ENCODE data around the gene TOPORS. TPM values are rescaled to one million over a fixed set of nuclear protein-coding genes. Genes with fewer than 3 reads are reported as not detected.
"Not testable (repeated sequence)": the region's sequence is repeated elsewhere in the genome, so short reads cannot be mapped to it uniquely, and the experiment has no call there.

TOPORS gene
- polyA plus RNA-seq, 3 donors, result 5.9 to 12.9 (median 9.2) TPM

DNA sequence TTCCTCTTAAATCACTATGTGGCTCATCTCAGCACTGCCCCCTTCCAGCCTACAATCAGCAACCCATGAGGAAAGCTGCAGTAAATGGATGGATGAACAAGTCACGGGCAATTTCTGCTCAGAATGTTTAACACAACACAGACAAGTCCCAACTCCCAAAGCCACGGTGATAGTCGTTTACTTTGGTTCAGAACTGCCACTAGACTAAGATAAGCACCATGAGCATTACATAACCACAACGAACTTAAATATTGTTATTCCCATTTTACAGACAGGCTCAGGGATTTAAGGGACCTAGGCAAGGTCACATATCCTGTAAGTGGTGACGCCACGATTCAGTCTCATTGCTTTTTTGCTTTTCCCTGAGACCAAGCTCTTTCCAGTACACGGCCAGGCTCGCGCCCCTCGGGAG is 2.2 kb downstream of the TOPORS start:
- H3K27ac ChIP-seq (ENCODE audit: low read depth in 1 of 2, low read length in 2 of 2), result peak overlapping the region; percentile 41 to 92
- 4% methylated on average over 5 of the region's 10 CpGs for WGBS (ENCODE audit: insufficient coverage)
- peaks cover 11 to 28% of the 10 kb centered on the region in 2 donors for H3K4me1 ChIP-seq (ENCODE audit: control insufficient read depth in 1 of 2, insufficient read depth in 2 of 2, low read length in 2 of 2)
- H3K9me3 ChIP-seq (replicated peaks in 1 of 2; ENCODE audit: control insufficient read depth in 1 of 2, insufficient read depth in 1 of 2, low read length in 2 of 2), result no peaks in the 10 kb centered on the region
- Mint-ChIP-seq H3K27me3 (ENCODE audit: low read depth in 3 of 3) (no peaks in the 10 kb centered on the region), H3K9me3 (peaks cover 0 to 2% (median 0%) of the 10 kb centered on the region in 7 donors), H3K4me1 (peaks cover 21% of the 10 kb centered on the region), H3K4me3 (peak overlapping the region; percentile 83 to 84), H3K36me3 (peaks cover 14 to 24% of the 10 kb centered on the region in 2 donors), H3K27ac (peak overlapping the region in 6 of 7 donors; percentile 14 to 73 (median 58))
- peak overlapping the region; percentile 96 for H3K4me2 ChIP-seq (replicated peaks; ENCODE audit: extremely low read depth, low read length, poor library complexity, severe bottlenecking)
- H4K20me1 ChIP-seq (ENCODE audit: insufficient read depth, low read length), result peaks cover 52% of the 10 kb centered on the region
- peaks cover 3 to 7% of the 10 kb centered on the region in 2 donors for H3K36me3 ChIP-seq (replicated peaks in 1 of 2; ENCODE audit: control insufficient read depth in 1 of 2, insufficient read depth in 2 of 2, low read length in 2 of 2)
- H2AFZ ChIP-seq (ENCODE audit: insufficient read depth, low read depth, low read length, poor library complexity, severe bottlenecking), result peak overlapping the region; percentile 86
- no peaks in the 10 kb centered on the region for H3K27me3 ChIP-seq (ENCODE audit: control insufficient read depth in 2 of 2, insufficient read depth in 2 of 2, low read length in 2 of 2)
- H3K4me3 ChIP-seq (replicated peaks in 1 of 3; ENCODE audit: low read depth in 2 of 3, low read length in 3 of 3), result peak overlapping the region; percentile 88 to 92 (median 90)
- no peak for TF ChIP-seq CTCF (IDR thresholded peaks at IDR 0.05)
- no peak for DNase-seq
- peaks cover 83% of the 10 kb centered on the region for H3K79me2 ChIP-seq (ENCODE audit: insufficient read depth, low read length)
- intact Hi-C loops (cut with micrococcal nuclease), result no loop called here
- peak overlapping the region; percentile 84 for H3K9ac ChIP-seq (ENCODE audit: insufficient read depth, low read length, poor library complexity, severe bottlenecking)

GRCh38 chr9:32548213-32548612 is 4.2 kb downstream of the TOPORS start:
- not testable (repeated sequence) for H3K27ac Mint-ChIP-seq

More at GRCh38 chr9:32548213-32548612, 4.2 kb downstream of the TOPORS start:
- H3K4me1 Mint-ChIP-seq, result peaks cover 18% of the 10 kb centered on the region
- H3K36me3 ChIP-seq (replicated peaks in 1 of 2; ENCODE audit: control insufficient read depth in 1 of 2, insufficient read depth in 2 of 2, low read length in 2 of 2), result peaks cover 17 to 19% of the 10 kb centered on the region in 2 donors
- peaks cover 92% of the 10 kb centered on the region for H3K79me2 ChIP-seq (ENCODE audit: insufficient read depth, low read length)
- H3K4me3 Mint-ChIP-seq; H2AFZ ChIP-seq (ENCODE audit: insufficient read depth, low read depth, low read length, poor library complexity, severe bottlenecking); H3K27ac ChIP-seq (ENCODE audit: low read depth in 1 of 2, low read length in 2 of 2); H3K9me3 Mint-ChIP-seq; H3K4me3 ChIP-seq (replicated peaks in 1 of 3; ENCODE audit: low read depth in 2 of 3, low read length in 3 of 3); DNase-seq; H3K9me3 ChIP-seq (replicated peaks in 1 of 2; ENCODE audit: control insufficient read depth in 1 of 2, insufficient read depth in 1 of 2, low read length in 2 of 2); intact Hi-C loops (cut with micrococcal nuclease); H3K27me3 Mint-ChIP-seq (ENCODE audit: low read depth in 3 of 3); H3K27me3 ChIP-seq (ENCODE audit: control insufficient read depth in 2 of 2, insufficient read depth in 2 of 2, low read length in 2 of 2); H3K4me2 ChIP-seq (replicated peaks; ENCODE audit: extremely low read depth, low read length, poor library complexity, severe bottlenecking); H3K9ac ChIP-seq (ENCODE audit: insufficient read depth, low read length, poor library complexity, severe bottlenecking): not testable (repeated sequence)
- peaks cover 11 to 27% of the 10 kb centered on the region in 2 donors for H3K4me1 ChIP-seq (ENCODE audit: control insufficient read depth in 1 of 2, insufficient read depth in 2 of 2, low read length in 2 of 2)
- peaks cover 23 to 32% of the 10 kb centered on the region in 2 donors for H3K36me3 Mint-ChIP-seq
- WGBS (ENCODE audit: insufficient coverage), result 99% methylated on average over 15 of the region's 20 CpGs
- H4K20me1 ChIP-seq (ENCODE audit: insufficient read depth, low read length), result peaks cover 70% of the 10 kb centered on the region
